HG03045 (cell line): ENCODE results near the gene ASXL3.

Experiments used
- ATAC-seq: cut with Tn5 transposase; IDR thresholded peaks from one replicate; pipeline ENCODE4 v1.9.1; 2021; ENCODE audit warnings: mild to moderate bottlenecking, moderate library complexity; ENCODE audit not compliant: unreplicated experiment

ASXL3 gene

DNA sequence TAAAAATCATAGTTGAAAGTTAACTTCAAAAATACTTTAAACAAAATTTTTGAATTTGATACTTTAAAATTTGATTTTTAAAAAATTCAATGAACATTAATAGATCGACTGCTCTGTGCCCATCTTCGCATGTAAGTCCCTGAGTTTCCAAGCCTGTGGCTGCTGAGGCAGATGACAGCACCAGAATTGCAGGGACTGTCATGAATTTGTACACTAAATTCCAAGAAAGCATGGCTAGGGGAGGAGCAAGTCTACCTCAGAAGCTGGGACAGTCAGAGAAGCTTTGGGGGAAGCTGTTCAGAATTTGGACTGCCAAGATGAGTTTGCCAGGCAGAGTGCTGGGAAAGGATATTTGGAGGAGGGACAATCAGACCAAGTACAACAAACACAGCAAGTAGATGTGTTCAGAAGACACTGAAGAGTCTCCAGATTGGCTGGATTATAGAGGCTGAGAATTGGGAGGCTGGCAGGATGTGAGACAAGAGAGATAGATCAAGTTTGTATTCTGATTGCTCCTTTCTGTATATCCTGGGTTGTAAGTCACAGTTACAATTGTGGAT, 79.0 kb downstream of the ASXL3 start:
- ATAC-seq, result no peak

- ATAC-seq, result no peak
These were observed 82.8 kb downstream of the ASXL3 start for GRCh38 chr18:33660696-33661310.

- ATAC-seq, result no peak
These were observed 86.3 kb downstream of the ASXL3 start for GRCh38 chr18:33664241-33664874.

DNA sequence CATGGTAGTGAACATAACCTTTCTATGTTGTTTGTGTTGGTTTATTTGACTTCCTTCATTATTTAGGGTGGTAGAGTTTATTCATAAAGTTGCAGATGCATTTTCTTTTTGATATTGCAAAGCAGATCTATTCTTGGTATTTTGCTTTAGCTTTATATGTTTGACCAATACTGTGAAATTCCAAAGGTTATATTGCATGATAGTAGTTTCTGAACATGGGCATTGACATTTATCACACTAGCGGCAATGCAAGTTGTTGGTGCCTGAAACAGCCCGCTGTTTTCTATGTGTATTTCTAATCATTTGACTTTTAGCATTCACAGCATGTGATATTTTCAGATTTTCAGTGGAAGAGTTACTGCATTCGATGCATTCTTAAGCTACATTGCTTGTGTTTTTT, 87.2 kb downstream of the ASXL3 start:
- no peak for ATAC-seq

DNA sequence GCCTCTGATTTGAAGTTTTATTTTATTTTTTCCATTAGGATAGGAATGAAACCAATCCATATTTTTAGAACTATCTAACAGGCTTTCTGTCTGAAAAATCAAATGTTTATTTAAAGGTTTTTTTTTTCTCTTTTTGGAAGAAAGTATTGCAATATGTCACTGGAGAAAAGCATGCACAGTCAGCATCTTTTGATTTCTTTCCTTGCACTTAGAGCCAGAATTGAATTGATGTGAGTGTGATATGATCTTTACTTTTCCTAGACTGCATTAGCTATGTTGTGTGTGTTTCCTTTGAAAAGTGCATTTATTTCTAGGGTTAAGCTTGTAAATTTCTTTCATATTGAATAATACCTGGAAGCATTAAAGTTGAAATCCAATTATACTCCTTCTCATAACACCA, 87.6 kb downstream of the ASXL3 start:
- ATAC-seq, result no peak

- ATAC-seq, result no peak
These were observed 88.9 kb downstream of the ASXL3 start for GRCh38 chr18:33666915-33667314.

- ATAC-seq, result no peak
These were observed 91.6 kb downstream of the ASXL3 start for GRCh38 chr18:33669589-33669988.

DNA sequence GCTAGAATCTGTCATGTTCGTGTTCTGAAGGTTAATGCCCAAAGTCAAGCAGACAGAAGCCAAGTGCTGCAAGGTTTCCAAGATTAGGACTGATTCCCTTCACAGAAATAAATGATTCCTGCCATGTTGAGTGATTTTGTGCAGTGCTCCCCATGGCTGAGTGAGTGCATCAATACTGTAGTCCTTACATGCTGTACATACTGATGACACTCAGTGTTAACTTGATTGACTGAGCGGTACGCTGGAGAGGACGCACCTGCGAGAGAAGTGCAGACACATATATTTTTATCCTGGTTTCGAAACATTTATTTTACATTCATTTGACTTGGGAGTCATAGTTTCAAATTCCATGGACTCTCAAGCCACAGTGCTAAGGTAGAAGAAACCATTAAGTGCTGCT, 92.0 kb downstream of the ASXL3 start:
- no peak for ATAC-seq

- ATAC-seq, result no peak
These were observed 95.7 kb downstream of the ASXL3 start for GRCh38 chr18:33673689-33674088.

GRCh38 chr18:33676593-33676992, 98.6 kb downstream of the ASXL3 start:
- ATAC-seq, result no peak

- no peak for ATAC-seq
These were observed 99.9 kb downstream of the ASXL3 start for GRCh38 chr18:33677891-33678290.

DNA sequence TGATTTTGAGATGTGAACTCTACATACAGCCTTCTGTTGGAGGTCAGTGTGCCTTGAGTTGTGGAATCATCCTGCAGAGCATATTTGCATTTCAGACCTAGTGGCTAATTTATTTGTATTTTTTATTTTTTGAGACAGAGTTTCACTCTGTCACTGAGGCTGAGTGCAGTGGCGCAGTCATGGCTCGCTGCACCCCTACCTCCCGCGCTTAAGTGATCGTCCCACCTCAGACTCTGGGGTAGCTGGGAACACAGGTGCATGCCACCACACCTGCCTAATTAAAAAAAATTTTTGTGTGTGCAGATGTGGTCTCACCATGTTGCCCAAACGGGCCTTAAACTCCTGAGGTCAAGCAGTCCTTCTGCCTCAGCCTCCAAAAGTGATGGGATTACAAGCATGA, 104.4 kb downstream of the ASXL3 start:
- no peak for ATAC-seq

DNA sequence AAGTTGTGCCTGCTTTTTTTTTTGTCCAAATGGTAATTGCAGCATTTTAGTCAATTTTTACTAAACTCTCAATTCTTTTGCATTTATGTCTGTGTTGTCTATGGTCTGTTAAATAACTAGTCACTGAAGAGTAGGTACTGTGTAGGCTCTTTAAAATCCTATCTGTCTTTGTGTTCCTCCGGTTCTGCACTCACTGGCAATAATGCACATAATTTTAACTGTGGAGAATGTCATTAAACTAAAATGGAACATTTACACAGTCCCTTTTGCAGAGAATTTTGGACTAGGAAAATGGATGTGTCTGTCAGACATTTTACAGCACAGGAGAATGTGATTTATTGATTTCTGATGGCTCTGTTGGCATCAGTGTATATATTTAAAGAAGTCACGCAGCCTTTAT, 116.6 kb downstream of the ASXL3 start:
- ATAC-seq, result no peak

DNA sequence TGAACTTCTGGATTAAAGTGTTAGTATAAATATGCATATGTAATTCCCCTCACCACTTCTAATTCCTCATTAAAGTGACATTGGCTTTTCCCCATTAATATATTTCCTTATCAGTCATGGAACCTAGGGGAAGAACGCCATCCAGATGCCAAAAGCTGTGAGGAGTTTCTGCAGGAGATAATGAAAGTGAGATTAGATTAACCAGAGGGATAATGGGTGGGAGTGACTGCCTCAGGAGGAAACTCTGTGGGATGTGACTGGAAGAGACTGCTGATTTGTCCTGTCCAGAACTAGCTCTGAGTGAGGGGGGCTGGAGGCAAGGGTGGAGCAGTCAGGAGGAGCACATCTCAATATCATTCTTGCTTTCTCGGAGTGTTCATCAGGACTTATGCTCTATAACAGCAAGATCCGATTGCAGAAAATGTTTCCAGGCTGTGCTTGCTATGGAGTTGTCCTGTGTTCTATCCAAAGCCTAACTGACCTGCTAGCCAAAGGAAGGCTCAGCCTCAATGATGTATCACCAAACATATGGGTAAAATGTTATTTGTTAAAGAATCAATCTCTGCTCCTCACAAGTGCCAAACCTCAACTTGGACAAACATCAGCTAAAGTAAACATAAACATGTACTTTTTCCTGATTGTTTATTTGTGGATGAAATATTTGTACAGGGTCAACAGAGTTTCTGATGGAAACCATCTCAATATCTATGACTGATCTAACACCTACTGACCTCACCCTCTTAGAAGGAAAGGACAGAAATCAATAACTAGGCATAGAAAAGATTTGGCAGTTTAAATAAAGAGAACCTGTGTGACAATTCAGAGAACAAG, 118.5 kb downstream of the ASXL3 start:
- ATAC-seq, result no peak

- ATAC-seq, result no peak
These were observed 119.5 kb downstream of the ASXL3 start for GRCh38 chr18:33697498-33697897.

GRCh38 chr18:33699372-33699771, 121.4 kb downstream of the ASXL3 start:
- ATAC-seq, result no peak

DNA sequence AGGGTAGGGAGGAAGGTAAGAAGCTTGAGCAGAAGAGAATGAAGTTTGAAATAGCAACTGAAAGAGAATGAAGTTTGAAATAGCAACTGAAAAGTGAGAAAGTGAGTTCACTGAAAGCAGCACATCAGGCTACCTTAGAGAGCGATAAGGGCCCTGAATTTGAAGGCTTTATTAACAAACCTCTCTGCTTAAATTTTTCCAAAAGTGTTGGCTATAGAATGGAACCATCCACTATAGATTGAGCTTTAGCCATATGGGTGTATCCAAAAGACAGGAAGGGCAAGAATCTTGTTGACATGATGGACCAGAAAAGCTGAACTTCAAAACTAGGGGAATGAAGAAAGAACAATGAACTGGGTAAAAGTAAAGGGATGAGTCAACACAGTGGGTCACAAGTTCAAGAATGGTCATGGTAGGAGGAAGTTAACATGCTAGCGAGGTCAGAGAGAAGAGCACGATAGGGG, 122.5 kb downstream of the ASXL3 start:
- ATAC-seq, result peak; percentile 76

- no peak for ATAC-seq
These were observed 124.6 kb downstream of the ASXL3 start for GRCh38 chr18:33702625-33703024.

DNA sequence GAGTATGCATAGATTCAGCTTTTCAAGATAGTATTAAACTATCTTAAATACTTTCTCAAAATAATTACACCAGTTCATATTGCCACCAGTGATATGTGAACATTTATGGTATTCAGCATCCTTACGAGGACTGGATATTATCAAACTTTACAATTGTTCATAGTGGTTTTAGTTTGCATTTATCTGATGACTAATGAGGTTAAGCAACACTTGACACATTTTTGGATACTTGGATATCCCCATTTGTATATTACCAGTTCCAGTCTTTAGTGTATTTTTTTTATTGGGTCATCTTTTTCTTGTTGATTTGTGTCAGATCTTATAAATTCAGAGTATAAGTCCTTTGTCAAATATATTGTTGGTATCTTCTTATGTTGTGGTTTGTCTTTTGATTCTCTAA, 128.4 kb downstream of the ASXL3 start:
- no peak for ATAC-seq

- no peak for ATAC-seq
These were observed 130.9 kb downstream of the ASXL3 start for GRCh38 chr18:33708876-33709275.

- ATAC-seq, result no peak
These were observed 132.2 kb downstream of the ASXL3 start for GRCh38 chr18:33710269-33710668.

GRCh38 chr18:33711514-33711913, 133.5 kb downstream of the ASXL3 start:
- ATAC-seq, result no peak
